ENCODE results near the gene RBSN.
A peak's percentile ranks its signal among the peaks of the same experiment; 100 is the strongest.

RBSN gene

DNA sequence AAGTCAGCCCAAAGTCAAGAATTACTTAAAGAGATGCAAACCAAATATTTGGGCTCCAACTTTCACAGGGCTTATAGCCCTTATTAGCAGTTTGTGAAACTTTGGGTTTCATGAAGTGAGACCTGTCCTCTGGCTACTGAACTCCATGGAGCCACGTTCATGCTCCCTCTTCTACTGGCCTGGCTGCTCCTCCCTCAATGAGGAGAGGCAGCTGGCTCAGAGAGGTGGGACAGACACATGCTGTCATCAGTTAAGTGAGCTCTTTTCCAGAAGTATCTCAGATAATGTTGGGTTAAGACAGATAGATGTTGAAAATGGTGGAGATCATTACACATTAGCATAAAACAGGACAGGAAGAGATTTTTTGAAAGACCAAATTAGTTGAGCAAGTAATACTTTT lies 53.3 kb downstream of the RBSN start:
- H3K4me1 ChIP-seq = peaks cover 11 to 29% (median 20%) of the 10 kb centered on the region in 10 experiments; a peak in 19 of 20 replicates
- TF ChIP-seq Cebpa-rat (IDR thresholded peaks at IDR 0.05) = no peak
- peaks cover 31 to 100% (median 85%) of the 10 kb centered on the region in 11 experiments; a peak in 21 of 22 replicates for H4K20me1 ChIP-seq
- no peaks in the 10 kb centered on the region for H3K9me3 ChIP-seq (replicated peaks in 1 of 11)
- no peak overlapping the region for H3K4me3 ChIP-seq
- H3K27ac ChIP-seq = no peak overlapping the region
- H3K36me3 ChIP-seq = peaks cover 99 to 100% (median 100%) of the 10 kb centered on the region in 11 experiments
- no peak overlapping the region for H3K9ac ChIP-seq
- no peaks in the 10 kb centered on the region for H3K27me3 ChIP-seq
- no peak overlapping the region for H3K4me2 ChIP-seq

DNA sequence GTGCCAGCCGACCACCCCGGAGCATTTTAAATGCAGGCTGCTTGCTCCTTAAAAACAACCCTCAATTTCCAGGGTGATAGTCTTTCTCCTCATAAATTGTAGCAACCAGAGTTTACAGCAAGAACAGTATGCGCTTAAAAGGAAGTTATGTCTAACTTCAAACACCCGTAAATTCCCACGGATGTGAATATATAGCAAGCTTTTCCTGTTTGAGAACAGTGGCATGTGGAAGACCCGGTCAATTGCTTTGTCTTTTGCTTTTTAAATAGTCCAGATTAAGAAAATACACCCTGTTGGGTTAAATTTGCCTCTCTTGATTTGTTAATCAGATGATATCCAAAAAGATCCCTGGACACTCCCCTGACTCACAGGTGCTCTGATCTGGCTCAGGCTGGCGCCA lies 54.6 kb downstream of the RBSN start:
- Histone ChIP-seq H3K9me3 (replicated peaks in 1 of 11) (no peaks in the 10 kb centered on the region), H3K27me3 (no peaks in the 10 kb centered on the region), H3K4me2 (peak overlapping the region in 8 of 11 experiments; percentile 15 to 46 (median 27); a peak in 10 of 22 replicates), H4K20me1 (peaks cover 18 to 96% (median 82%) of the 10 kb centered on the region in 11 experiments; a peak in 21 of 22 replicates), H3K4me3 (no peak overlapping the region), H3K27ac (no peak overlapping the region), H3K4me1 (peaks cover 8 to 19% (median 12%) of the 10 kb centered on the region in 10 experiments; a peak in 18 of 20 replicates), H3K9ac (peak overlapping the region in 1 of 11 experiments; percentile 14; a peak in 1 of 22 replicates), H3K36me3 (peaks cover 97 to 100% (median 100%) of the 10 kb centered on the region in 11 experiments)
- no peak for TF ChIP-seq Cebpa-rat (IDR thresholded peaks at IDR 0.05)

DNA sequence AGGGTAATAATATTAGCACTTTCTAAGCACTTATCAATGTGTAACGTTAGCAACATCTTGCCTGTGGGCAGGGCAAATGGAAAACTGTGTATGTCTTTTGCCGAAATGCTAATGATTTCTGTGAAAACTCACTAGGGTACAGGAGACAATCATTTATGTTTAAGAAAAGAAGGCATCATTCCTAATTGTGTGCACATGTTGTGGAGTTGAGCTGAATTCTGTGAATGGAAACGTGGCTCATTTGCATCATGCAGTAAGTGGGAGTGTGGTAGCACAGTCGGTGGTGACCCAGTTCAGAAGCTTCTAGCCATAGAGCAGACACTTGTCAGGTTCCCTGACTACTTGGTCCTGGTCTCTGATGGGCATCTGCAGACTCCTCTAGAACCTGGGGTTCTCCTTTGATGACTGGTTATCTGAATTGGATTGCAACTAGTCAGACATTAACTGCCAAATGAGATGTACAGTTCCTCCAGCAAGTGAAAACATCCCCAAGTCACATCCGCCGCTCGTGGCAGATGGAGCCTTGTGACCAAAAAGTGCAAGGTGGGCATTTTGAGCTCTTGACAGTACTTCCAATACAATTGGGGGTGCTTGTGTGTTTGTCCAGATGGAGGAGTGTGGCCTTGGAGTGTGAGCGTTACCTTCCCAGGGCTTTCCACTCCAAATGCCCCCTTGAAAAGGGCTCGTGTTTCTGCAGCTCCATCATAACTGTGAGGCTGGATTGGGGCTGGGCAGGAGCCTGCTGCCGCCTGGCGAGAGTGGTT lies 55.4 kb downstream of the RBSN start:
- Histone ChIP-seq H3K9ac (0 out of 22 replicates have a peak overlapping the region, but pooled peaks of 1 of the 11 experiments have one; percentile 14), H3K36me3 (peaks cover 97 to 100% (median 100%) of the 10 kb centered on the region in 11 experiments), H3K4me3 (no peak overlapping the region), H3K9me3 (replicated peaks in 1 of 11) (no peaks in the 10 kb centered on the region), H3K4me1 (peaks cover 8 to 19% (median 12%) of the 10 kb centered on the region in 10 experiments; a peak in 18 of 20 replicates), H3K27ac (no peak overlapping the region), H3K4me2 (peak overlapping the region in 5 of 11 experiments; percentile 18 to 46 (median 24); a peak in 5 of 22 replicates), H4K20me1 (peaks cover 17 to 96% (median 79%) of the 10 kb centered on the region in 11 experiments; a peak in 21 of 22 replicates), H3K27me3 (no peaks in the 10 kb centered on the region)
- no peak for TF ChIP-seq Cebpa-rat (IDR thresholded peaks at IDR 0.05)

DNA sequence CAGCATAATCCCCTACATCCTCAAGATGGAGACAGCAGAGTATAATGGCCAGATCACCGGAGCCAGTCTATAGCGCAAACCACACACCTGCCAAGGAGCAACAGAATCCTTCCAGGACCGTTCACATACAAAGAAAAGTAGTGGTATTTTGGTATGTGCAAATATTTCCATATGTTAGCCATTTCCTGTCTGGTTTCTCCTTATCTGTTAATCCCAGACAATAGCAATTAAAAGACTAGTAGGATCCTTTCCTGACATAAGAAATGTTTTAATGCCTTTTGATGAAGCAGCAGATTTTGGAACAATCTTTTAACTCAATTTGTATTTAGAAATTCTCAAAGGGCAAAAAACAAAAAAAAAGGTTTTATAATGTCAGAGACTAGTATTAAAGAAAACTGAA lies 56.0 kb downstream of the RBSN start:
- H3K27ac ChIP-seq = no peak overlapping the region
- TF ChIP-seq Cebpa-rat (IDR thresholded peaks at IDR 0.05) = no peak
- H4K20me1 ChIP-seq = peaks cover 17 to 96% (median 74%) of the 10 kb centered on the region in 11 experiments; a peak in 21 of 22 replicates
- H3K4me3 ChIP-seq = no peak overlapping the region
- H3K27me3 ChIP-seq = no peaks in the 10 kb centered on the region
- H3K9me3 ChIP-seq (replicated peaks in 1 of 11) = no peaks in the 10 kb centered on the region
- no peak overlapping the region for H3K4me2 ChIP-seq
- H3K9ac ChIP-seq = no peak overlapping the region
- peaks cover 97 to 100% (median 100%) of the 10 kb centered on the region in 11 experiments for H3K36me3 ChIP-seq
- peaks cover 8 to 19% (median 12%) of the 10 kb centered on the region in 10 experiments; a peak in 18 of 20 replicates for H3K4me1 ChIP-seq

DNA sequence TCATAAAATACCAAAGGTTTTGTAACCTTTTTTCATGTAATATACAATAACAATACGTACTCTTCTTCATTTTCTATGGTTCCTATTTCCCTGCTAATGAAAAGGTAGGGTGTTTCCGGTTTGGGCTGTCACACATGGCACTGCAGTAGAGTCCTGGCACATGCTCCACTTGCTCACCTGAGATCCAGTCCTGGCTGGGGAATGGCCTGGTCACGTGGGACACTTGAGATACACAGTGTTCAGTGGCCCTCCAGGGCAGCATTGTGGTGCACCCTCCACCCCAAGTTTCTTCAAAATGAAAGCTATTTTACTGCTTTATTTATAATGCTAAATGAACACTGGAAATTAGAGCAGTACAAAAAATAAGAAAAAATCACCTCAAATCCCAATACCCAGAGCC lies 57.0 kb downstream of the RBSN start:
- H3K36me3 ChIP-seq = peaks cover 97 to 100% (median 100%) of the 10 kb centered on the region in 11 experiments

DNA sequence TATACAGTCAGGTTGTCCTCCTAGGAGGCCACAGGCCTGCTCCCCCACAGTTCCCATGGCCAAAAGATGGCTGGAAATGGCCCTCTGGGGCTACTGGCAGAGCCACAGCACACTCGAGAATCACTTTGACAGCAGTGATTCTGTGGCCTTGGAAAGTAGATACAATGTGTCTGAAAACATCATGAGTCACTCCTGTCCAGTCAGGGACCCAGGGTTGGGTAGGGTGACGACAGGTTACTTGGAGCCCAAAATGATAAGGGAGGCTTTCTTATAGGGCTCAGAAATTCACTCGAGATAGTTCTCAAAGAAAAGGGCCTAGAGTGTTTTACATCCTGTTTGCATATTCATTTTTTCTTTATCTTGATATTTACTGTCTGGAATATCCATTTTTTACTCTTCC lies 58.1 kb downstream of the RBSN start:
- Histone ChIP-seq H4K20me1 (peaks cover 9 to 82% (median 57%) of the 10 kb centered on the region in 11 experiments; a peak in 20 of 22 replicates), H3K4me2 (no peak overlapping the region), H3K27me3 (no peaks in the 10 kb centered on the region), H3K27ac (no peak overlapping the region), H3K4me3 (no peak overlapping the region), H3K36me3 (peaks cover 97 to 100% (median 100%) of the 10 kb centered on the region in 11 experiments), H3K9me3 (replicated peaks in 1 of 11) (no peaks in the 10 kb centered on the region), H3K4me1 (peaks cover 8 to 19% (median 12%) of the 10 kb centered on the region in 10 experiments; a peak in 18 of 20 replicates), H3K9ac (no peak overlapping the region)
- no peak for TF ChIP-seq Cebpa-rat (IDR thresholded peaks at IDR 0.05)

More for the DNA sequence above, 57.0 kb downstream of the RBSN start:
- peaks cover 8 to 19% (median 12%) of the 10 kb centered on the region in 10 experiments; a peak in 18 of 20 replicates for H3K4me1 ChIP-seq
- TF ChIP-seq Cebpa-rat (IDR thresholded peaks at IDR 0.05) = no peak
- H3K27me3 ChIP-seq = no peaks in the 10 kb centered on the region
- no peak overlapping the region for H3K9ac ChIP-seq
- no peak overlapping the region for H3K27ac ChIP-seq
- no peak overlapping the region for H3K4me3 ChIP-seq
- H3K4me2 ChIP-seq = no peak overlapping the region
- no peaks in the 10 kb centered on the region for H3K9me3 ChIP-seq (replicated peaks in 1 of 11)
- H4K20me1 ChIP-seq = peaks cover 17 to 93% (median 68%) of the 10 kb centered on the region in 11 experiments; a peak in 20 of 22 replicates

DNA sequence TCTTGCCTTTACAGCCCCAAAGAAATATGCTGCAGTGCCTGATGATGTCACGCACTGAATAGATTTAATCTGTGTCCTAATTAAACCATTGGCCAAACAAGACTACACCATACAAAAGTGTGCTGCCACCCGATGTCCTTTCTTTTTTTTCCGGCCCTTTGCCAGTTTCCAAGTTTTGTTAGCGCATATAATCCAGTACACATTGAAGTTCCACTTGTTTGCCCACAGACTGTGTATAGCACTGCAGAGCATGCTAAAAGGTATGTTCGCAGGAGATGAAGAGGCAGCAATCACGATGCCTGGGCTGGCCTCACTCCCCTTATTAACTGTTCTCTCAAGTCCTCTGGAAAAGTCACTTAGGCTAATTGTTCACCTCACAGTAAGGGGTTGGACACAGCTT lies 60.6 kb downstream of the RBSN start:
- Histone ChIP-seq H3K9me3 (replicated peaks in 1 of 11) (no peaks in the 10 kb centered on the region), H3K4me3 (no peak overlapping the region), H3K36me3 (peaks cover 97 to 100% (median 100%) of the 10 kb centered on the region in 11 experiments), H3K4me1 (no peaks in the 10 kb centered on the region), H3K9ac (no peak overlapping the region), H3K27me3 (no peaks in the 10 kb centered on the region), H4K20me1 (peaks cover 0 to 67% (median 32%) of the 10 kb centered on the region in 11 experiments; a peak in 17 of 22 replicates), H3K4me2 (no peak overlapping the region), H3K27ac (no peak overlapping the region)
- TF ChIP-seq Cebpa-rat (IDR thresholded peaks at IDR 0.05) = no peak

DNA sequence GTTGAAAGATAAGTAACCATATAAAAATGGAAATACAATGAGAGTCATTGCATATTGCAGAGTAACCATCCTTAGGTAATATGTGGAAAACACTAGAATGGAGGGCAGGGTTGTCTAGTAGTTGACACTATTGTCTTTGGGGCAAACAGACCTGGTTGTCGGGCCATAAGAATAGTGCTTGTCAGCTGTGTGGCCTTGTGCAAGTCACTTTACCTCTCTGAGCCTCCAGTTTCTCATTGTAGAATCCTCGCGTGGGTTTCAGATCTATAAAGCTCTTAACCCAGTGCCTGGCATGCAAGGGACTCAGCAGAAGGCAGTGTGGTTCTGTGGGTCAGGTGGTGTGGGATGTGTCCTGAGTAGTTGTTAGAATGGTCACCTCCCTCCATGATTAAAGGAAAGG lies 65.8 kb downstream of the RBSN start:
- Histone ChIP-seq H3K27me3 (no peaks in the 10 kb centered on the region), H3K9ac (no peak overlapping the region), H3K4me1 (no peaks in the 10 kb centered on the region), H3K4me3 (no peak overlapping the region), H3K36me3 (peaks cover 98 to 100% (median 100%) of the 10 kb centered on the region in 11 experiments), H3K27ac (no peak overlapping the region), H3K9me3 (replicated peaks in 1 of 11) (no peaks in the 10 kb centered on the region), H4K20me1 (peaks cover 0 to 36% (median 2%) of the 10 kb centered on the region in 11 experiments; a peak in 6 of 22 replicates), H3K4me2 (no peak overlapping the region)
- no peak for TF ChIP-seq Cebpa-rat (IDR thresholded peaks at IDR 0.05)

DNA sequence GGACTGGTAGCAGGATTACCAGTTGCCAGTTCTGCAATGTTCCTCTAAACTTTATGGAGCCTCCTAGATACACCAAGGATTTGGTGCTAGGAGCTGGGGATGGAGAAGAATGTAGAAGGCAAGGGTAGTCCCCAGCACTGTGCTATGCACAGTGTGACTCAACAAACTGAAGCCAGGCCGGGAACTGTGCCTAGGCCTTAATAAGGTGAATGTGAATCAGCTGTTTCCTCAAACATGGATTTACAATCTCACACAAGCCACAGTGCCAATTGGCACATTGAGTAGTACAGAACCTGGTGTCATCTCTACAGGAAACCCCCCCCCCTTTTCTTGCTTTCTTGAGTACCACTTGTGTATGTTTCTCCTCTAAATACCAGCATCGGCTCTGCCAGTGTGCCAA lies 66.3 kb downstream of the RBSN start:
- TF ChIP-seq Cebpa-rat (IDR thresholded peaks at IDR 0.05) = no peak
- Histone ChIP-seq H4K20me1 (peaks cover 0 to 33% (median 0%) of the 10 kb centered on the region in 11 experiments; a peak in 6 of 22 replicates), H3K4me1 (no peaks in the 10 kb centered on the region), H3K9ac (no peak overlapping the region), H3K4me2 (no peak overlapping the region), H3K27ac (no peak overlapping the region), H3K36me3 (peaks cover 98 to 100% (median 100%) of the 10 kb centered on the region in 11 experiments), H3K27me3 (no peaks in the 10 kb centered on the region), H3K9me3 (replicated peaks in 1 of 11) (no peaks in the 10 kb centered on the region), H3K4me3 (no peak overlapping the region)
